SH-SY5Y (cell line): ENCODE results near the gene GPX2.

Experiments
- GATA2 ChIP-seq: IDR thresholded peaks from 2 replicates; pipeline ENCODE4 v1.6.1; 2011; ENCODE audit warnings: mild to moderate bottlenecking, low read depth, low read length
- GATA3 ChIP-seq: IDR thresholded peaks from 2 replicates; pipeline ENCODE4 v1.6.1; 2011; ENCODE audit warnings: low read depth, mild to moderate bottlenecking, low read length, moderate library complexity

DNA sequence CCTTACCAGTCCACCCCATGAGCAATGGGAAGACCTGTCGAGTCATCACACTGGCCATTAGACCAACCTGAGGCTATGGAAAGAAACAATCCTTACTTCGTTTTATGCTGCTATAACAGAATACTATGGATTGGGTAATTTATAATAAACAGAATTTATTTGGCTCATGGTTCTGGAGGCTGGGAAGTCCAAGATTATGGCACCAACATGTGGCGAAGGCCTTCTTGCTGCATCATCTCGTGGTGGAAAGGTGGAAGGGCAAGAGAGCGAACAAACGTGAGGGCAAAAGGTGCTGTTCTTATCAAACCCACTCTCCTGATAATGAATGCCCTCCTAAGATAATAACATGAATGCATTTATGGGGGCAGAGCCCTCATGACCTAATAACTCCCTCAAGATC lies 53.2 kb downstream of the GPX2 start:
- TF ChIP-seq GATA2 (no peak), GATA3 (no peak)
